OCI-LY7 (cell line): Measurements from ENCODE around the gene ZC2HC1B. TPM values are rescaled to one million over a fixed set of nuclear protein-coding genes. Genes with fewer than 3 reads are reported as not detected.

ENCODE experiments used
- BruUV-seq: library from RNA; stranded (reverse); fragments of 400-500 nt; replicated peaks from 2 replicates; lab custom pipeline; 2021; lab: Mats Ljungman, UMichigan
- CTCF ChIA-PET: fragments of 300-600 bp; sonication (Branson Sonifier 250); formaldehyde crosslinking; loops from one replicate; lab custom pipeline; 2022; ENCODE audit warnings: antibody characterized with exemption; ENCODE audit not compliant: unreplicated experiment; lab: Charles Lee
- POLR2A ChIA-PET: fragments of 300-600 bp; sonication (Branson Sonifier 250); formaldehyde crosslinking; loops from one replicate; lab custom pipeline; 2022; ENCODE audit warnings: antibody characterized with exemption; lab: Charles Lee
- DNase-seq: peaks from one replicate; pipeline ENCODE4 v3.0.0-alpha.2; 2015; ENCODE audit warnings: low spot score
- H2AFZ ChIP-seq: fragments of 200-600 bp; sonication (generic), shearing (Covaris generic); 2 replicates; pipeline ENCODE4 v1.6.1; 2014; ENCODE audit warnings: mild to moderate bottlenecking, antibody characterized with exemption, low read length, moderate library complexity
- H3K27ac ChIP-seq: fragments of 200-600 bp; sonication (generic); 2 replicates; pipeline ENCODE4 v1.5.1; 2014; ENCODE audit warnings: mixed run types, low read depth, mild to moderate bottlenecking, moderate library complexity, low read length, inconsistent platforms; ENCODE audit not compliant: poor library complexity, severe bottlenecking
- H3K36me3 ChIP-seq: fragments of 200-600 bp; sonication (generic); 2 replicates; pipeline ENCODE4 v1.6.1; 2014; ENCODE audit warnings: mild to moderate bottlenecking, antibody characterized with exemption, low read length, moderate library complexity, mixed read lengths; ENCODE audit not compliant: insufficient read depth
- H3K4me1 ChIP-seq: fragments of 200-600 bp; sonication (generic); 2 replicates; pipeline ENCODE4 v1.5.1; 2014; ENCODE audit warnings: mild to moderate bottlenecking, low read length; ENCODE audit not compliant: insufficient read depth, poor library complexity, severe bottlenecking
- H3K4me2 ChIP-seq: fragments of 200-600 bp; sonication (generic); 2 replicates; pipeline ENCODE4 v1.6.1; 2014; ENCODE audit warnings: mild to moderate bottlenecking, low read length
- H3K4me3 ChIP-seq: fragments of 200-600 bp; sonication (generic); 2 replicates; pipeline ENCODE4 v1.5.1; 2014; ENCODE audit warnings: mild to moderate bottlenecking, low read depth, low read length; ENCODE audit not compliant: poor library complexity, severe bottlenecking
- H3K79me2 ChIP-seq: fragments of 200-600 bp; sonication (generic); 2 replicates; pipeline ENCODE4 v1.6.1; 2016; ENCODE audit warnings: low read depth, mild to moderate bottlenecking, low read length, moderate library complexity, mixed read lengths; ENCODE audit not compliant: insufficient read depth
- H3K9me2 ChIP-seq: fragments of 200-600 bp; sonication (generic); 2 replicates; pipeline ENCODE4 v1.6.1; 2016; ENCODE audit warnings: mild to moderate bottlenecking, low read length, mixed read lengths; ENCODE audit not compliant: insufficient read depth
- H3K9me3 ChIP-seq: fragments of 200-600 bp; sonication (generic); 2 replicates; pipeline ENCODE4 v1.6.1; 2014; ENCODE audit warnings: mild to moderate bottlenecking, mixed run types, low read length, mixed read lengths
- H4K20me1 ChIP-seq: fragments of 200-600 bp; sonication (generic); 2 replicates; pipeline ENCODE4 v1.6.1; 2014; ENCODE audit warnings: mild to moderate bottlenecking, antibody characterized with exemption, low read length, moderate library complexity, mixed read lengths; ENCODE audit not compliant: insufficient read depth
- CTCF ChIP-seq: fragments of 200-600 bp; sonication (generic); conservative IDR thresholded peaks from 2 replicates; pipeline ENCODE4 v1.5.1; 2014; ENCODE audit warnings: mild to moderate bottlenecking, antibody characterized with exemption, low read length, moderate library complexity, mixed read lengths
- EZH2phosphoT487 ChIP-seq: fragments of 200-600 bp; sonication (generic); IDR thresholded peaks from 2 replicates; pipeline ENCODE4 v1.6.1; 2018; ENCODE audit warnings: low read depth, borderline replicate concordance, mild to moderate bottlenecking, mixed run types, antibody characterized with exemption, low read length, moderate library complexity, mixed read lengths
- intact Hi-C: fragments of 100-400 bp; cut with micrococcal nuclease; formaldehyde crosslinking; loops from one replicate; pipeline ENCODE4 v1.10.0; 2022; ENCODE audit not compliant: unreplicated experiment
- total RNA-seq, 2 experiments: library from RNA; depleted of rRNA in 1 of 2; stranded (reverse); fragments of >200 nt in 1 of 2; shearing (Covaris generic) in 1 of 2; gene quantifications; 2 replicates each; pipeline ENCODE4 v1.2.3, GENCODE V29; 2014 to 2022

ZC2HC1B gene
- total RNA-seq, 2 experiments from 2014 or later = not detected

- H3K4me2 ChIP-seq = no peak overlapping the region
- no peak overlapping the region for H3K27ac ChIP-seq
- H3K36me3 ChIP-seq = no peaks in the 10 kb centered on the region
- H2AFZ ChIP-seq = no peak overlapping the region
- H3K9me2 ChIP-seq = no peaks in the 10 kb centered on the region
- POLR2A ChIA-PET = no interaction called here
- BruUV-seq = no TSS peak
- H4K20me1 ChIP-seq = no peaks in the 10 kb centered on the region
- H3K9me3 ChIP-seq = no peaks in the 10 kb centered on the region
- intact Hi-C loops = no loop called here
- H3K4me1 ChIP-seq = no peaks in the 10 kb centered on the region
- DNase-seq = no peak
- no peak overlapping the region for H3K4me3 ChIP-seq
- CTCF ChIA-PET = no interaction called here
- no peaks in the 10 kb centered on the region for H3K79me2 ChIP-seq
- TF ChIP-seq CTCF (no peak), EZH2phosphoT487 (no peak)
Measured at GRCh38 chr6:143961066-143961465, 96.8 kb downstream of the ZC2HC1B start.

GRCh38 chr6:143961886-143962878 is 97.9 kb downstream of the ZC2HC1B start:
- H3K36me3 ChIP-seq = no peaks in the 10 kb centered on the region
- H3K4me2 ChIP-seq = no peak overlapping the region
- no peak overlapping the region for H3K4me3 ChIP-seq
- TF ChIP-seq CTCF (no peak), EZH2phosphoT487 (no peak)
- ChIA-PET CTCF (no interaction called here), POLR2A (no interaction called here)
- H3K9me3 ChIP-seq = no peaks in the 10 kb centered on the region
- DNase-seq = no peak
- H3K79me2 ChIP-seq = no peaks in the 10 kb centered on the region
- H2AFZ ChIP-seq = no peak overlapping the region
- intact Hi-C loops = no loop called here
- no peaks in the 10 kb centered on the region for H3K9me2 ChIP-seq
- H3K27ac ChIP-seq = no peak overlapping the region
- no TSS peak for BruUV-seq
- H4K20me1 ChIP-seq = no peaks in the 10 kb centered on the region
- H3K4me1 ChIP-seq = no peaks in the 10 kb centered on the region
